Fibroblast of skin of left biceps (primary cell): Measurements from ENCODE around the gene RPL21.
A peak's percentile ranks its signal among the peaks of the same experiment; 100 is the strongest.
"Not testable (repeated sequence)": the region's sequence is repeated elsewhere in the genome, so short reads cannot be mapped to it uniquely, and the experiment has no call there.

Experiments used
- DNase-seq, 2 experiments: peaks; one replicate each; pipeline ENCODE4 v3.0.0-alpha.2; 2013; ENCODE audit warnings: low read depth in 2 of 2

The RPL21 gene

DNA sequence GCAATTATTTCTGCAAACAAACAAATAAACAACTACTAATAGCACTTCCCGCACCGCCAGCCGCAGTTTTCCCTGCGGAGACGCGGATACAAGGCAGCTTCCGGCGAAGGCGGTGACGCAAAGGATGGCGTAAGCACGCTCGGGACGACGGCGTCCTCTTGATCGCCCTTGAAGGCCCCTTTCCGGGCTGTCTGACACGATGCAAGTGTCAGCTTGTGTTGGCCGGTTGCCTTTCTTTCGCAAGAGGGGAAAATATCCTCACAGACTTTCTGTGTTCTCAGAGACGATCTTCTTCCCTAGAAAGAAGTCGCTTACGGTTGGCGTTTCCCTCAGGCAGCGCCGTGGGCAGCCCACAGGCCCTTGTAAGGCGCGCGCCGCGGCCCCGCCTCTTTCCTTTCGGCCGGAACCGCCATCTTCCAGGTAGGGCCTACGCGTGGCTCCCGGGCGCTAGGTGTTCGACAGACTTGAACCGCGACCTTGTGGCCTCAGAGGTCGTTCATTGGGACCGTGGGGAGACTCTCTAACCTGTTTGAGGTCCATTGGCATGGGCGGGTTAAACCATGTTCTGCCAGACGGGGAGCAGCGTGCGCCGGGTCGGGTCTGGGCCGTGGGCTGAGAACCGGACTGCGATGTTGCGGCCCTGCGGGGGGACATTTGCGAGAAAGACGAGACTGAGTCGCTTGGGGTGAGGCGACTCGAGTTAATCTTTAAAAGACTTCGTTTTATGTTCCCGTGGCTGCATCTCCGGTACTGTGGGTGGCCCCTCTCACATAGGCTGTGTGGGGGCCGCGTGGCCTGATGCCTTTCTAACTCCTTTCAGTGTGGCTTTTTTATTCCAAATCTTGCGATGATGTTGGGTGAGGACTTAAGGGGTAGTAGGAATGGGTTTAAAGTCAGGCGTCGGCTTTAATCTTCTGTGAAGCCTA is at the start of gene RPL21:
Gene RPL21, plus strand, starts transcription at position 393 of the 926 bp plus-strand sequence. CDS start 2,219 bp downstream, outside the sequence.
- DNase-seq = peak; percentile 90 to 92

DNA sequence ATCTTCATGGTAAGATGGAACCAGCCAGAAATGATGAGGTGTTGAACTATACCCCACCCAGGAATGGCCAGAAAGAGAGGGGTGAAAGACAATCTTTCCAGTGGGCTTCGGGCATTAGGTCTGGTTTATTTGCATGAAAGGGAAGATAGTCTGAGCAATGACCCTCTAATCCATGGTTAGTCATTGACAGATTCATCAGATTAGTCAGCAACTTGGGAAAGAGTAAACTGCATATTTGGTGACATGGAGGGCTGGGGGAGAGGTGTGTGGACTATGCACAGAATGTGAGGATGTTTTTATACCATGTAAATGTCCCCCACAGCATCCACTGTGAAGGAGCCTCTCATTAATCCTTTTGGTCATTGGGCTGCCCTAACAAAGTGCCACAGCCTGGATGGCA is 49.7 kb upstream of the RPL21 start:
- no peak for DNase-seq

DNA sequence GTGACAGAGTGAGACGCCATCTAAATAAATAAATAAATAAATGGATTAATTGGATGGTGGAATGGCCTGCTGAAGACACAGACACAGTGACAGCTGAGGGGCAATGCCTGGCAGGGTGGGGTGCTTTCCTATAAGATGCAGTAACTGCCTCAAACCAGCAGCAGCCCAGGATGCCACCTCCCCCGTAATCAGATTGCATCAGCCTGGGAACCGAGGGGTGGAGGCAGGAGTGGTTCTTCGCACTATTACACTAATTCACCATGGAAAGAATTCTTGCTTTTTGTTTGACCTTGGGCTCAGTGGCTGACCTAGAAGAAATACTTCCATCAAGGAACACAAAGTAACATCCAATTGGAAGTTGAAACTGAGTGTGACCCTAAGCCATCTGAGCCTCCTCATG is 48.2 kb upstream of the RPL21 start:
- DNase-seq = no peak

- no peak for DNase-seq
Observed at GRCh38 chr13:27203854-27204253, 47.5 kb upstream of the RPL21 start.

GRCh38 chr13:27208514-27208913 is 42.8 kb upstream of the RPL21 start:
- no peak for DNase-seq

DNA sequence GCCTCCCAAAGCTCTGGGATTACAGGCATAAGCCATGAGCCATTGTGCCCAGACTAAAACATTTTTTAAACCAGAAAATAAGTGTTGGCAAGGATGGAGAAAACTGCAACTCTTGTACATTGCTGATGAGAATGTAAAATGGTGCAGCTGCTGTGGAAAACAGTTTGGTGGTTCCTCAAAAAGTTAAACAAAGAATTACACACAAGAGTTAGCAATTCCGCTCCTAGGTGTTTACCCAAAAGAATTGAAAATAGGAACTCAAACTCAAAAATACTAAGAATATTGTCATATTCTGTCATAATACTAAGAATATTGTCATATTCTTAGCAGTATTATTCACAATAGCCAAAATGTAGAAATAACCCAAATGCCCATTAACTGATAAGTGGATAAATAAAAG is 40.1 kb upstream of the RPL21 start:
- DNase-seq = no peak

DNA sequence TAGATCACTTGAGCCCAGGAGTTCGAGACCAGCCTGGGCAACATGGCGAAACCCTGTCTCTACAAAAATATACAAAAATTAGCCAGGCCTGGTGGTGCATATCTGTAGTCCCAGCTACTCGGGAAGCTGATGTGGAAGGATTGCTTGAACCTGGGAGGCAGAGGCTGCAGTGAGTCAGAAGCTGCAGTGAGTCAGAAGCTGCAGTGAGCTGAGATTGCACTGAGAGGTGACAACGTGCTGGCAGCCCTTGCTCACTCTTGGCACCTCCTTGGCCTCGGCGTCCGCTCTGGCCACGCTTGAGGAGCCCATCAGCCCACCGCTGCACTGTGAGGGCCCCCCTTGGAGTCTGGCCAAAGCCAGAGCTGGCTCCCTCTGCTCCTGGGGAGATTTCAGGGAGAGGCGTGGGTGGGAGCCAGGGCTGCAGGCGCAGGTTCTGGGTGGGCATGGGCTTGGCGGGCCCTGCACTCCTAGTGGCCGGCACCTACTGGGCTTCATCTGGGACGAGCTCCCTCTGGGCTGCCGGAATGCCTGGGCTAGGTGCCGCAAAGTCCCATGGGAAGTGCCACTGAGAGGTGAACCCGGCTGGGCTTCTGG is 39.5 kb upstream of the RPL21 start:
- DNase-seq = no peak

DNA sequence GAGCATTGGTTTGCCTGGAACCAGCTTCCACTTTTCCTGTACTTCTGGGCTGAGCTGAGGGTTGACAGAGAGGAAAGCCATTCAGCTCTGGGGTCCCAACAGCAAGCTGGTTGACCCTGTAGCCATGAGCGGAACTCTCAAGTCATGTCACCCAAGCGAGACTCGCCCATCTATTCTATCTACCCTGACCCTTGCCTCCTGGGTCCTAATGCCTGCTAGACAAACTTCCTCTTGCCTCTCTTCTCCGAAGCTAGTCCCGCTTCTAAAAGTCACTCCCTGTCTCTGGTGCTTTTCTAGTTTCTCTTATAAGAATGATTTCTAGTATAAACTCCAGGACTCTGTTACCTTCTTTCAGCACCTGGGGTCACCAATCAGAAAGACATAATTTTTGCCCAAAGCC is 38.0 kb upstream of the RPL21 start:
- not testable (repeated sequence) for DNase-seq

- DNase-seq = not testable (repeated sequence)
Observed at GRCh38 chr13:27217791-27218190, 33.6 kb upstream of the RPL21 start.

GRCh38 chr13:27218861-27219260 is 32.5 kb upstream of the RPL21 start:
- DNase-seq = not testable (repeated sequence)

- DNase-seq = no peak
Observed at GRCh38 chr13:27219611-27220010, 31.7 kb upstream of the RPL21 start.

DNA sequence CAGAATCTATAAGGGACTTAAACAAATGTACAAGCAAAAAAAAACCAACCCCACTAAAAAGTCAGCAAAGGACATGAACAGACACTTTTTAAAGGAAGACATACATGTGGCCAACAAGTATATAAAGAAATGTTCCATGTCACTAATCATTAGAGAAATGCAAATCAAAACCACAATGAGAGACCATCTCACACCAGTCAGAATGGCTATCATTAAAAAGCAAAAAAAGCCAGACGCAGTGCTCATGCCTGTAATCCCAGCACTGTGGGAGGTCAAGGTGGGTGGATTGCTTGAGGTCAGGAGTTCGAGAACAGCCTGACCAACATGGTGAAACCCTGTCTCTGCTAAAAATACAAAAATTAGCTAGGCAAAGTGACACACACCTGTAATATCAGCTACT is 29.3 kb upstream of the RPL21 start:
- not testable (repeated sequence) for DNase-seq

DNA sequence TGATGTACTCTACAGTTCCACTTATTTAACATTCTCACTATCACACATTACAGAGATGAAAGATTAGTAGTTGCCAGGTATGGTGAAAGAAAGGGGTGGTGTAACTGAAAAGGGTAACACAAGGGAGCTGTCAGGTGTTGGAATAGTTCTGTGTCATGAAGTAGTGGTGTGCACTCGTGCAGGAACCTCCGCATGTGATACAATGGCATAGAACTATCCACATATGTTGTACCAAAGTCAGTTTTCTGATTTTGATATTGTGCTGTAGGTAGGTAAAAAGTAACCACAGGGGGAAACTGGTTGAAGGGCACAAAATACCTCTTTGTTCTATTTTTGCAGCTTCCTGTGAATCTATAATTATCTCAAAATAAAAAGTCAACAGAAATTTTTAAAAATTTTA is 24.4 kb upstream of the RPL21 start:
- DNase-seq = no peak

- no peak for DNase-seq
Observed at GRCh38 chr13:27228131-27228530, 23.2 kb upstream of the RPL21 start.

DNA sequence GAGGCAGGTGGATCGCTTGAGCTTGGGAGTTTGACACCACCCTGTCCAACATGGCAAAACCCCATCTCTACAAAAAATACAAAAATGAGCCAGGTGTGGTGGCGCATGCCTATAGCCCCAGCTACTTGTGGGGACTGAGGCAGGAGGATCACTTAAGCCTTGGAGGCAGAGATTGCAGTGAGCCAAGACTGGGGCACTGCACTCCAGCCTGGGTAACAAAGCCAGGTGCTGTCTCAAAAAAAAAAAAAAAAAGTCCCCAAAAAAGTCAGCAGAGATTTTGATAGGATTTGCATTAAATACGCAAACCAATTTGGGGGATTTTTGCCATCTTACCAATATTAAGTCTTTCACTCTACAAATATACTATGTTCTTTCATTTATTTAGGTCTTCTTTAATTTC is 21.7 kb upstream of the RPL21 start:
- no peak for DNase-seq

DNA sequence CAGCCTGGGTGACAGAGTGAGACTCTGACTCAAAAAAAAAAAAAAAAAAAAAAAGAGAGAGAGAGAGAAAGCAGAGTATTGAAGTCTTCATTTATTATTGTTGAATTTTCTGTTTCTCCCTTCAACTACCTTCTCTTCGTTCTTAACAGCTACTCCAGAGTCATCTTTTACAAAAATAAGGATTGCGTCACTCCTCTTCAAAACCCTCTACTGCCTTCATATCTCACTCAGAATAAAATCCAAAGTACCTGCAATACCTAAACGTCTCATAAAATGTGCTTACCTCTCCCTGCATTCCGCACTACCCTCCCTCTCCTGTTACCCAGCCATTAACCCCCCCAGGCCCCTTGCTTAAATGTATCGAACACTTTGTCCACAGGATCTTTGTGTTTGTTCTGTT is 17.4 kb upstream of the RPL21 start:
- DNase-seq = no peak

- no peak for DNase-seq
Observed at GRCh38 chr13:27236478-27236877, 14.9 kb upstream of the RPL21 start.

GRCh38 chr13:27242702-27243101 is 8.7 kb upstream of the RPL21 start:
- no peak for DNase-seq

DNA sequence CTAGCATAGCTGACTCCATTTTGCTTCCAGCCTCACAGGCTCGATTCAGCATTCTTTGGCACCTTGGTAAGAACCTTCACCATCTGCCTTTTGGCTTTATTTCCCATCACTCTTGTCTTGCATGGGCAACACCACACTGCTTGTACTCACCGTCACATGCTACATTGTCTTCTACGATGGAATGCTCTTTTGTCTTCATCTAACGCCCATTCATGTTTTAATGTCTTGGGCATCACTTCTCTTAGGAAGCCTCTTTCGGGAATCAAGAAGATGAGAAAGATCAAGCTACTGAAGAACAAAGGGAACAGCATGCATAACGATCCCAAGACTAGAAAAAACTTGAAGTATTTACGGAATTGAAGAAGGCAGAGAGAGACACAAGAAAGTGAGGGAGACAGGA is 5.7 kb upstream of the RPL21 start:
- no peak for DNase-seq

DNA sequence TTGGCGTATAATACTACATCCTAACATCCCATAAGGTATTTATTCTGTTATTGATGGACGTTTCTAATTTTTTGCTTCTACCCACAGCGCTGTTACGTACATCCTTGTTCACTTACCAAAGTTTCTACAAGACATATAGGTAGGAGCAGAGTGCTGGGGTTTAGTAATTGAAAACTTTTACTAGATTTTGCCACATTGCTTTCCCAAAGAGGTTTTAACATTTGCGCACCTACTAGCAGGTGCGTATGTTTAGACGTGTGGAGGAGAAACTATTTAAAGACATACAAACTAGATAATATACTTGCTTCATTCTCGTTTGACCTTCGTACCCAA is 559 bp upstream of the RPL21 start:
- no peak for DNase-seq

DNA sequence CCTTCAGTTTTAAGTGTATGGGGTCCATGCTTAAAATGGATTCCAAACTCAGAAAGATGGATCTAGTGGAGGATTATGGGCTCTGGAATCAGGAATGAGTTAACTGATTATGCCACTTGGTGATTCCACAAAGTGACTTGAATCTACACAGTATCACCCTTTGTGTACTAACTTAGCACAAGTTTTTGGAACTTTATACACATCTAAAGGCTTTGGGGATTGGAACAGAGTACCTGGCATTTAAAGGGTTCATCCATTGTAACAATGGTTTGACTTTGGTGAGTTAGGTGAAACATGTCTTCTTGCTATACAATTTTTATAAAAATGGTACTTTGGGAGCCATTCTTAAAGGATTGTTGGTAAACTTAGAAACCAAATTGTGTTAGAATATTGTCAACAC is 1.1 kb downstream of the RPL21 start:
- no peak for DNase-seq

DNA sequence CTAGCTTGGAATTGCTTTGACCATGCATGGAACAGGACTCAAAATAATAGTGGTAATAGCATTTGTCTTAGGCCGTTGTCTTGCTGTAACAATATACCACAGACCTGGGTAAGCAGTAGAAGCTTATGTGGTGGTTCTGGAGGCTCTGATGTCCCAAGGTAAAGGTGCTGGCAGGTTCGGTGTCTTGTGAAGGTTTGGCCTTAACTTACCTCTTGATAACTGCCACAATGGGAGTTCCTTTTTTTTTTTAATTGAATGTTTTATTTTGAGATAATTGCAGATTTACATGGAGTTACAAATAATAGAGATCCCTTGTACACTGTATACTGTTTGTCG is 5.8 kb downstream of the RPL21 start:
- no peak for DNase-seq

- DNase-seq = no peak
Observed at GRCh38 chr13:27257648-27258253, 6.4 kb downstream of the RPL21 start.
